Esophagus muscularis mucosa (tissue), 4 donors: ENCODE data around the gene WWTR1. TPM values are rescaled to one million over a fixed set of nuclear protein-coding genes. Genes with fewer than 3 reads are reported as not detected.

Source experiments
- DNase-seq: peaks from one replicate; pipeline ENCODE4 v3.0.0-alpha.2; 2017; ENCODE audit errors: extremely low spot score
- H3K27ac ChIP-seq, 4 donors: fragments of 200-600 bp; sonication (generic); replicated peaks in 1 of 4; 1 replicate in 3 of 4; 2 replicates in 1 of 4; pipeline ENCODE4 v1.5.1; 2016 to 2019; ENCODE audit warnings: mild to moderate bottlenecking in 1 of 4
- H3K27me3 ChIP-seq, 4 donors: fragments of 200-600 bp; sonication (generic); one replicate each; pipeline versions ENCODE4 v1.5.1 to v1.6.0; 2016 to 2019
- H3K36me3 ChIP-seq, 4 donors: fragments of 200-600 bp; sonication (generic); one replicate each; pipeline ENCODE4 v1.5.1; 2016 to 2019
- H3K4me1 ChIP-seq, 4 donors: fragments of 200-600 bp; sonication (generic); one replicate each; pipeline ENCODE4 v1.5.1; 2016 to 2019
- H3K4me3 ChIP-seq, 4 donors: fragments of 200-600 bp; sonication (generic); 1 replicate in 2 of 4; 2 replicates in 2 of 4; pipeline ENCODE4 v1.5.1; 2016 to 2019; ENCODE audit warnings: mild to moderate bottlenecking in 4 of 4, moderate library complexity in 1 of 4
- H3K9me3 ChIP-seq, 4 donors: fragments of 200-600 bp; sonication (generic); 1 replicate in 3 of 4; 2 replicates in 1 of 4; pipeline ENCODE4 v1.5.1; 2016 to 2019
- EP300 ChIP-seq: sonication (generic); formaldehyde crosslinking; IDR thresholded peaks from one replicate; pipeline ENCODE4 v1.6.1; 2017; ENCODE audit warnings: antibody characterized with exemption
- POLR2A ChIP-seq: fragments of 450-650 bp; IDR thresholded peaks from one replicate; pipeline ENCODE4 v1.6.1; 2017; ENCODE audit warnings: antibody characterized with exemption, moderate library complexity, mild to moderate bottlenecking, low read depth
- POLR2AphosphoS5 ChIP-seq, 2 donors: sonication (generic); formaldehyde crosslinking; IDR thresholded peaks; one replicate each; pipeline ENCODE4 v1.6.1; 2017; ENCODE audit warnings: antibody characterized with exemption in 2 of 2
- WGBS: methylation state at CpG from one replicate; pipeline ENCODE4 v1.1.5; 2018; 5-methylcytosine and 5-hydroxymethylcytosine counted together
- intact Hi-C: fragments of 100-400 bp; cut with DNase I; formaldehyde crosslinking; loops from one replicate; pipeline ENCODE4 v1.15.1; 2023
- total RNA-seq, 4 donors: library from RNA; depleted of rRNA; stranded (reverse); fragments of >200 nt; gene quantifications; one replicate each; pipeline versions ENCODE4 v1.1.0 to v1.2.1, GENCODE V29; 2016
- TF ChIP-seq, protein P1 (sequence below), 3 experiments: fragments of 200-600 bp in 2 of 3; fragments of 450-650 bp in 1 of 3; sonication (generic) in 2 of 3; IDR thresholded peaks; one replicate each; pipeline ENCODE4 v1.5.1; 2017 to 2019; ENCODE audit warnings: antibody characterized with exemption in 3 of 3, mild to moderate bottlenecking in 2 of 3, moderate library complexity in 1 of 3

The WWTR1 gene
- total RNA-seq, 4 donors from 2014 or later = 346 to 535 (median 463) TPM

DNA sequence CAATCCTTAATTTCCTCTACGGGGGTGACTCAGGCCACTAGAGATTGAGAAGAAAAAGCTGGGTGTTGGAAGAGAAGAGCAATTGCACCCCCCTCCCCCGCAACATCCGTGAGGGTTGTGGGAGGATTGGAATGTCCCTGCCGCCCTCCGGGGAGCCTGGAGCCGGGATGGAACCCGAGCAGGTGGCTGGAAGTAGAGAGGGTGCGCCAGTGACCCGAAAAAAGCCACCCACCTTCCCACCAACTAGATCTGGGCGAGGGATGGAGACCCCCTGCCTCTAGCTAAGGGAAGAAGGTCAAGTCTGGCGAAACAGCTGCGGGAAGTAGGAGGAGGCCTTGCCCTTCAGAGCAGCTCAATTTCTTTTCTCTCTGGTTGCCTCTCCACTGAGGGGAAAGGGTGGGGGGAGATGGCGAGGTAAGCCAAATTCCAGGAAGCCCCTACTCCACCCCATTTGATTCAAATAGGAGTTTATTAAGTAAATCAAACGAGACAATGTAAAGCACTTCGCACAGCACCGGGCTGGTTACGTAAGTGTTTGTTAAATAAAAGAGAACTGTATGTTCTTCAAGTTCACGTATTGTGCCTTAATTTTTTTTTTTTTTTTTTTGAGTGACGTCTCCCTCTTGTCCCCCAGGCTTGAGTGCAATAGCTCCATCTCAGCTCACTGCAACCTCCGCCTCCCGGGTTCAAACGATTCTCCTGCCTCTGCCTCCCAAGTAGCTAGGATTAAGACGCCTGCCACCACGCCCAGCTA is 1.1 kb upstream of the WWTR1 start:
- peak overlapping the region; percentile 77 to 93 (median 81) for H3K4me3 ChIP-seq
- no peaks in the 10 kb centered on the region for H3K9me3 ChIP-seq
- H3K36me3 ChIP-seq = no peaks in the 10 kb centered on the region
- TF ChIP-seq EP300 (no peak), POLR2AphosphoS5 (IDR thresholded peaks at IDR 0.05) (peak; percentile 4 to 7)
- TF ChIP-seq, protein P1, sequence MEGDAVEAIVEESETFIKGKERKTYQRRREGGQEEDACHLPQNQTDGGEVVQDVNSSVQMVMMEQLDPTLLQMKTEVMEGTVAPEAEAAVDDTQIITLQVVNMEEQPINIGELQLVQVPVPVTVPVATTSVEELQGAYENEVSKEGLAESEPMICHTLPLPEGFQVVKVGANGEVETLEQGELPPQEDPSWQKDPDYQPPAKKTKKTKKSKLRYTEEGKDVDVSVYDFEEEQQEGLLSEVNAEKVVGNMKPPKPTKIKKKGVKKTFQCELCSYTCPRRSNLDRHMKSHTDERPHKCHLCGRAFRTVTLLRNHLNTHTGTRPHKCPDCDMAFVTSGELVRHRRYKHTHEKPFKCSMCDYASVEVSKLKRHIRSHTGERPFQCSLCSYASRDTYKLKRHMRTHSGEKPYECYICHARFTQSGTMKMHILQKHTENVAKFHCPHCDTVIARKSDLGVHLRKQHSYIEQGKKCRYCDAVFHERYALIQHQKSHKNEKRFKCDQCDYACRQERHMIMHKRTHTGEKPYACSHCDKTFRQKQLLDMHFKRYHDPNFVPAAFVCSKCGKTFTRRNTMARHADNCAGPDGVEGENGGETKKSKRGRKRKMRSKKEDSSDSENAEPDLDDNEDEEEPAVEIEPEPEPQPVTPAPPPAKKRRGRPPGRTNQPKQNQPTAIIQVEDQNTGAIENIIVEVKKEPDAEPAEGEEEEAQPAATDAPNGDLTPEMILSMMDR (IDR thresholded peaks at IDR 0.05) = no peak
- 26% methylated on average over 24 of the region's 24 CpGs for WGBS
- H3K27ac ChIP-seq = peak overlapping the region; percentile 92 to 99 (median 98)
- peak; percentile 92 for DNase-seq
- intact Hi-C loops = loop anchor here (5.0 kb wide), 4 partner anchors 77 to 142 kb away; no protein-coding TSS in a partner anchor
- peaks cover 30 to 50% (median 47%) of the 10 kb centered on the region in 4 donors for H3K4me1 ChIP-seq
- H3K27me3 ChIP-seq = no peaks in the 10 kb centered on the region

DNA sequence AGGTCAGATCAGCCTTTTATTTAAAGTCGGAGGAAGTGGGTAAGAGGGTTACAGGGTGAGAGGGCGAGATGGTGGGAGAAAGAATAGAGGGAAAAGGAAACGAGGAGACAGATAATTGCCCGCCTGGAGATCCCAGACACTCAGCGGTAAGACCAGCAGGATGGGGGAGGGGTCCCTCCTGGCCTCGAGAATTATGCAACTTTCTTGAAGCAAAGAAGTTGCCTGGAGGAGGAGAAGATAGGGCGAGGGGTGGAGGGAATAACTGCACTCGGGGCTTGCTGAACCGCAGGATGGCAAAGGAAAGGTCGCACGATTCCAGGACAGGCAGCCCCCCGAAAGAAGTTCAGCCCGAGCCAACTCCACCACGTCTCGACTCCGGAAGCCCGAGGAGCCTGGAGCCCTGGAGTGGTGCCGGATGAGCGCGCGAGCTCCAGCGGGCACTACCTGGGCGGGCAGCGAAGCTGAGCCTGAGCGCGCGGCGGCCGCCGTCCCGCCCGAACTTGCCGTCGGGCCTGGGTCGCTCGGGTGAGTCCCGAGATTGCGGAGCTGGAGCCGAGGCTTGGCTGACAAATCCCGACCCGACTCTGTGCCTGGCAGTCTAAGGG is 402 bp downstream of the WWTR1 start:
- Histone ChIP-seq H3K9me3 (no peaks in the 10 kb centered on the region), H3K27me3 (no peaks in the 10 kb centered on the region), H3K4me1 (peaks cover 32 to 65% (median 61%) of the 10 kb centered on the region in 4 donors), H3K36me3 (no peaks in the 10 kb centered on the region), H3K4me3 (peak overlapping the region; percentile 77 to 93 (median 81)), H3K27ac (peak overlapping the region; percentile 92 to 99 (median 98))
- WGBS = under 1% methylated on average over 13 of the region's 41 CpGs
- intact Hi-C loops = loop anchor here (5.0 kb wide), 4 partner anchors 75 to 140 kb away; no protein-coding TSS in a partner anchor
- TF ChIP-seq, protein P1 (IDR thresholded peaks at IDR 0.05) = no peak
- TF ChIP-seq POLR2A (no peak), EP300 (no peak), POLR2AphosphoS5 (IDR thresholded peaks at IDR 0.05) (no peak)
- no peak for DNase-seq

DNA sequence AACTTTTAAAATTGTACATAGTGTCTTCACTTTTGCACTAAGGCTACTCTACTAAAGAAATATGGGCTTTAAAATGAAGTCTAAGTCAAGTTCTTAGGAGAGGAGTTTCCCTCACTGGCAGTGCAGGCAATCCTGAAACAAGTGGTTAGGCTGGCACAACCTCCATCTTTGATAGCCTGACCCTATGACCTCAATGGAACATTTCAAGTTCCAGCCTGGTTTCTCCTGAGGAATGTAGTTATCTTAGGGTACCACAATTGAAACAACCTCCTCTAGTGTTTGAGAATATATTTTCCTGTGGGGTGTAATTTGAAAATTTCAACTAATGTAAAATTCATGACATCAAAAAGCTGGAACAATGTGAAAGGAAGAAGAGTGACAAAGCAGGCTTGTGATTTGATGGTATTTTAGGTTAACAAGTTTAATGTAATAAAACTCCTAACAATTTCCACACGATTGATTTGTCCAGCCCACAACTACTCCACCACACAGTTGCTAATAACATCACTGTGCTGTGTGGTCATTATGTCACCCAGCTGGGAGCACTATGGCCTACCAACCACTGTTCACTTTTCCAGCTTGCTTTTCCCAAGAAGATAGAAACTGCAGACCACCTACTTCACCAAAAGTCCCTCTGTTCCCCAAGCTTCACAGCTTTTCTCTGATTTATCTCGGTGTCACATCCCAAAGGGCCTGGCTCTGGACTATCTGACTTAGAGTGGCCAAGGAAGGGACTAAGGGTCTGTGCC is 1.8 kb downstream of the WWTR1 start:
- TF ChIP-seq POLR2AphosphoS5 (IDR thresholded peaks at IDR 0.05) (peak in 1 of 2 donors; percentile 11), POLR2A (no peak)
- H3K27ac ChIP-seq = peak overlapping the region; percentile 92 to 99 (median 98)
- H3K4me1 ChIP-seq = peaks cover 32 to 74% (median 73%) of the 10 kb centered on the region in 4 donors
- peaks cover 0 to 8% (median 1%) of the 10 kb centered on the region in 4 donors for H3K36me3 ChIP-seq
- intact Hi-C loops = loop anchor here (5.0 kb wide), 4 partner anchors 74 to 139 kb away; no protein-coding TSS in a partner anchor
- 35% methylated on average over 2 of the region's 2 CpGs for WGBS
- no peak for DNase-seq
- no peaks in the 10 kb centered on the region for H3K9me3 ChIP-seq
- no peaks in the 10 kb centered on the region for H3K27me3 ChIP-seq
- H3K4me3 ChIP-seq = peak overlapping the region; percentile 77 to 93 (median 81)

DNA sequence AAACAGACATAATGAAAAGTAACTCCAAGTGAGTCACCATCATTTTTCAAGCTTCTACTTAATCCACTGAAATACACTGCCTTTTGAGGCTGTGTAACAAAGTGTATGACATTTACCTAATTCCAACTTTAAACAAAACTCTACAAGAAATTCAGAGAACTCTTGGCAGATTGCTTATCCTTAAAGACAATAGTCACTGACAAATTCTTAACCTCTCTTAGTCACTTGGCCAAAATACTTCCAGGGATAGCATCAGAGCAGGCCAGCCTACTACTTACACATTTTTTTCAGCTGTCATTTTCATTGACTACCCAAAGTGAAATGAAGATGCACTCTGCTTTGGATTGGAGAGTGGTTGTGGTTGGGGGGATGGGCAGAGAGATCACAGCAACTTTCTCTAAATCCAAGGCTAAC is 3.6 kb downstream of the WWTR1 start:
- DNase-seq = no peak
- intact Hi-C loops = no loop called here
- peaks cover 0 to 14% (median 8%) of the 10 kb centered on the region in 4 donors for H3K36me3 ChIP-seq
- H3K4me3 ChIP-seq = peak overlapping the region; percentile 77 to 93 (median 81)
- TF ChIP-seq POLR2AphosphoS5 (IDR thresholded peaks at IDR 0.05) = peak; percentile 32 to 43
- no peak for TF ChIP-seq EP300
- TF ChIP-seq, protein P1 (IDR thresholded peaks at IDR 0.05) = no peak
- peaks cover 32 to 74% (median 72%) of the 10 kb centered on the region in 4 donors for H3K4me1 ChIP-seq
- H3K27me3 ChIP-seq = no peaks in the 10 kb centered on the region
- H3K9me3 ChIP-seq = no peaks in the 10 kb centered on the region
- H3K27ac ChIP-seq = peak overlapping the region; percentile 92 to 99 (median 98)
